Measurements from ENCODE around the gene PLS3. TPM values are rescaled to one million over a fixed set of nuclear protein-coding genes. Genes with fewer than 3 reads are reported as not detected.

Gene PLS3
- total and polyA plus RNA-seq, 2 of the 13 experiments (the other 11 are each of a cell fraction or from before 2014, with no cell fraction given) = 55.7 to 99.9 TPM

- no peak for TF ChIP-seq TRAFD1 (CRISPR knock-in tag; IDR thresholded peaks at IDR 0.05; ENCODE audit: borderline replicate concordance)
- no peak for TF ChIP-seq HNF1A (IDR thresholded peaks at IDR 0.05; ENCODE audit: low read depth)
- TF ChIP-seq HNF1A (CRISPR knock-in tag; IDR thresholded peaks at IDR 0.05; ENCODE audit: borderline replicate concordance) = no peak
- TF ChIP-seq ZNF34 (CRISPR knock-in tag; IDR thresholded peaks at IDR 0.05; ENCODE audit: borderline replicate concordance) = no peak
- no peak for TF ChIP-seq SOX5 (CRISPR knock-in tag; IDR thresholded peaks at IDR 0.05; ENCODE audit: borderline replicate concordance)
- no peak for TF ChIP-seq FOXA3 (CRISPR knock-in tag; IDR thresholded peaks at IDR 0.05)
- TF ChIP-seq NFKB2 (CRISPR knock-in tag; IDR thresholded peaks at IDR 0.05; ENCODE audit: borderline replicate concordance) = no peak
- no peak for TF ChIP-seq MXI1 (IDR thresholded peaks at IDR 0.05; ENCODE audit: borderline replicate concordance, low read depth, low read length)
- no peak for TF ChIP-seq ZSCAN12 (CRISPR knock-in tag; IDR thresholded peaks at IDR 0.05)
Measured at GRCh38 chrX:115652221-115652620, 91.2 kb downstream of the PLS3 start (continued).
